ENCODE measurements around the gene TXNL4B.
"Not testable (repeated sequence)": the region's sequence is repeated elsewhere in the genome, so short reads cannot be mapped to it uniquely, and the experiment has no call there.

- TF ChIP-seq NFYB (IDR thresholded peaks at IDR 0.05; ENCODE audit: insufficient read depth, low read depth, low read length); SP1 (IDR thresholded peaks at IDR 0.05; ENCODE audit: low read depth, low read length); SMC3 (IDR thresholded peaks at IDR 0.05; ENCODE audit: borderline replicate concordance, low read length); HCFC1 (IDR thresholded peaks at IDR 0.05; ENCODE audit: low read length); STAT3 (IDR thresholded peaks at IDR 0.05; ENCODE audit: low read depth, low read length); CTCF (IDR thresholded peaks at IDR 0.05 in 2 of 3, conservative IDR thresholded peaks at IDR 0.05 in 1 of 3; ENCODE audit: control insufficient read depth in 2 of 3, extremely low read depth in 1 of 3, insufficient read depth in 1 of 3, low read depth in 3 of 3, low read length in 3 of 3); RFX5 (IDR thresholded peaks at IDR 0.05; ENCODE audit: low read depth, low read length); ZNF687 (IDR thresholded peaks at IDR 0.05); SMAD1 (IDR thresholded peaks at IDR 0.05; ENCODE audit: low read depth, partially characterized antibody); SREBF1 (IDR thresholded peaks at IDR 0.05; ENCODE audit: low read length); POLR2A (IDR thresholded peaks at IDR 0.05; ENCODE audit: low read depth, low read length): not testable (repeated sequence)
- TF ChIP-seq, protein P1, sequence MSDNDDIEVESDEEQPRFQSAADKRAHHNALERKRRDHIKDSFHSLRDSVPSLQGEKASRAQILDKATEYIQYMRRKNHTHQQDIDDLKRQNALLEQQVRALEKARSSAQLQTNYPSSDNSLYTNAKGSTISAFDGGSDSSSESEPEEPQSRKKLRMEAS (IDR thresholded peaks at IDR 0.05; ENCODE audit: low read depth, low read length) = not testable (repeated sequence)
Observed at GRCh38 chr16:72057313-72057712, 36.1 kb downstream of the TXNL4B start.
